HG03565 (cell line): Measurements from ENCODE around the gene SLC9A9.
"Not testable (repeated sequence)": the region's sequence is repeated elsewhere in the genome, so short reads cannot be mapped to it uniquely, and the experiment has no call there.

Source experiments
- ATAC-seq: cut with Tn5 transposase; IDR thresholded peaks from one replicate; pipeline ENCODE4 v1.9.1; 2021; ENCODE audit warnings: mild to moderate bottlenecking, moderate library complexity; ENCODE audit not compliant: unreplicated experiment

SLC9A9 gene

GRCh38 chr3:143525408-143525807, 322.9 kb downstream of the SLC9A9 start:
- ATAC-seq, result no peak

- no peak for ATAC-seq
Measured at GRCh38 chr3:143521803-143522202, 326.5 kb downstream of the SLC9A9 start.

GRCh38 chr3:143517131-143517530, 331.1 kb downstream of the SLC9A9 start:
- ATAC-seq, result not testable (repeated sequence)

GRCh38 chr3:143514874-143515273, 333.4 kb downstream of the SLC9A9 start:
- no peak for ATAC-seq

GRCh38 chr3:143514109-143514508, 334.2 kb downstream of the SLC9A9 start:
- no peak for ATAC-seq

GRCh38 chr3:143511174-143511879, 336.9 kb downstream of the SLC9A9 start:
- ATAC-seq, result no peak

- no peak for ATAC-seq
Measured at GRCh38 chr3:143510601-143511000, 337.7 kb downstream of the SLC9A9 start.

- no peak for ATAC-seq
Measured at GRCh38 chr3:143507735-143508580, 340.3 kb downstream of the SLC9A9 start.

GRCh38 chr3:143506190-143506589, 342.1 kb downstream of the SLC9A9 start:
- no peak for ATAC-seq

GRCh38 chr3:143503325-143503885, 344.9 kb downstream of the SLC9A9 start:
- ATAC-seq, result no peak

- no peak for ATAC-seq
Measured at GRCh38 chr3:143502081-143502480, 346.2 kb downstream of the SLC9A9 start.

GRCh38 chr3:143497382-143497781, 350.9 kb downstream of the SLC9A9 start:
- no peak for ATAC-seq

- ATAC-seq, result no peak
Measured at GRCh38 chr3:143496191-143496590, 352.1 kb downstream of the SLC9A9 start.

GRCh38 chr3:143495527-143495926, 352.7 kb downstream of the SLC9A9 start:
- no peak for ATAC-seq

GRCh38 chr3:143486611-143487010, 361.7 kb downstream of the SLC9A9 start:
- no peak for ATAC-seq

GRCh38 chr3:143484846-143485512, 363.3 kb downstream of the SLC9A9 start:
- ATAC-seq, result no peak

GRCh38 chr3:143483214-143483613, 365.1 kb downstream of the SLC9A9 start:
- ATAC-seq, result no peak

- no peak for ATAC-seq
Measured at GRCh38 chr3:143482106-143483088, 365.9 kb downstream of the SLC9A9 start.

- ATAC-seq, result no peak
Measured at GRCh38 chr3:143480344-143480743, 367.9 kb downstream of the SLC9A9 start.

- ATAC-seq, result no peak
Measured at GRCh38 chr3:143479727-143480126, 368.5 kb downstream of the SLC9A9 start.
